LNCAP (cell line): ENCODE data around the gene PIK3R1.

Experiments
- CTCF ChIP-seq: fragments of 450-650 bp; IDR thresholded peaks from 2 replicates; pipeline ENCODE4 v1.5.1; 2017; ENCODE audit warnings: mild to moderate bottlenecking

The PIK3R1 gene

DNA sequence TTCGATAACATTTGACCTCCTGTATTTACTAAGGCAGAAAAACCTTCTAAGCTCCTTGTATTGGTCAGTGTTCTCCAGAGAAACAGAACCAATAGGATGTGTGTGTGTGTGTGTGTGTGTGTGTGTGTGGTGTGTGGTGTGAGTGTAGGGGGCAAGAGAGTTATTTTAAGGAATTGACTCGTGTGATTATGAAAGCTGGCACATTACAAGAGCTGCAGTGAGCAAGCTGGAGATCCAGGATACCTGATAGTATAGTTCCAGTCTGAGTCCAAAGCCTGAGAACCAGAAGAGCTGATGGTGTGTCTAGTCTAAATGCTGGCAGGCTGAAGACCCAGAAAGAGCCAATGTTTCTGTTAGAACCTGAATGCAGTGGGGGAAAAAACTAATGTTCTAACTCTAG is 21.2 kb upstream of the PIK3R1 start:
- no peak for TF ChIP-seq CTCF

DNA sequence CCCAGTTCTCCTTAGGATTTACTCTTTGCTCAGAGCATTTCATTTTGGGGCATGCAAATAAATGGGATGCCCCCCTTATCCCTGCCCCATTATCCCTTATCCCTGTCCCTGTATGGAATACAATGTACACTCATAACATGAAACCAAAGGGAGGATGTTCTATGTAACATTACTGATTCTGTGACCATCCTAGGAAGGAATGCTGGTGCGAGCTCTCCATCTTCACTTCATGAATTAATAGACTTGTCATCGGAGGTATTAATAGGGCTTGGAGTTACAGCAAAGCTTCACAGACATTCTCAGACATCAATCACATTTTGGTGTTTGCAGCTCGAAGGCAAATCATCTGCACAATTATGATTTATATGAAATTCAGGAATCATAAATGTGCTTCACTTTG is 20.4 kb upstream of the PIK3R1 start:
- no peak for TF ChIP-seq CTCF

DNA sequence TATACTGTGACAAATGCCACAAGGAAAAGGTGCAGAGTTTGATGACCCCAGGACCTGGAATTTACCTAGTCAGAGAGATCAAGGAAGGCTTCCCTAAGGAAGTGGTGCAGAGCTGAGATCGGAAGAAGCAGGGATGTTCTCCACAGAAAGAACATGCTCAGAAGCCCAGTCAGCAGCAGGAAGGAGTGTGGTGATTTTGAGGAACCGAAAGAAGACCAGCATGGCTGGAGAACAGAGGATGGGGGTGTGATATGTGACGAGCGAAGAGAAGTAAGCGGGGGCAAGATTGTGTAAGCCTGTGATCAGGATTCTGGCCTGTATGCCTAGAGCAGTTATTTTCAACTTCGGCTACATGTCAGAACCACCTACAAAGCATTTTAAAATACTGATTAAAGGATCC is 18.7 kb upstream of the PIK3R1 start:
- no peak for TF ChIP-seq CTCF

DNA sequence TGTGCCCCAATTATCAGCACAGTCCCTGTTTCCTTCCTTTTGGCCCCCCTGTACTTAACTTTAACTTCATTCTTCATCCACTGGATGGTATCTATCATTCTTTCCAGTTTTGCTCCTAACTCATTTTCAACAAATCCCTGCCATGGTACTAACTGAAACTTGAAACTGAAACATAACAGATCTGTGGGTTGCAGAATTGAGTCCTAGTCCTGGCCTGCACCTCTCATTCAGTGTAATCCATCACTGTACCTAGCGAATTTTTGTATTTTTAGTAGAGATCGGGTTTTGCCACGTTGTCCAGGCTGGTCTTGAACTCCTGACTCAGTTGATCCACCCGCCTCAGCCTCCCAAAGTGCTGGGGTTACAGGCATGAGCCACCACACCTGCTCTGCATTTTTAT is 15.3 kb upstream of the PIK3R1 start:
- no peak for TF ChIP-seq CTCF

DNA sequence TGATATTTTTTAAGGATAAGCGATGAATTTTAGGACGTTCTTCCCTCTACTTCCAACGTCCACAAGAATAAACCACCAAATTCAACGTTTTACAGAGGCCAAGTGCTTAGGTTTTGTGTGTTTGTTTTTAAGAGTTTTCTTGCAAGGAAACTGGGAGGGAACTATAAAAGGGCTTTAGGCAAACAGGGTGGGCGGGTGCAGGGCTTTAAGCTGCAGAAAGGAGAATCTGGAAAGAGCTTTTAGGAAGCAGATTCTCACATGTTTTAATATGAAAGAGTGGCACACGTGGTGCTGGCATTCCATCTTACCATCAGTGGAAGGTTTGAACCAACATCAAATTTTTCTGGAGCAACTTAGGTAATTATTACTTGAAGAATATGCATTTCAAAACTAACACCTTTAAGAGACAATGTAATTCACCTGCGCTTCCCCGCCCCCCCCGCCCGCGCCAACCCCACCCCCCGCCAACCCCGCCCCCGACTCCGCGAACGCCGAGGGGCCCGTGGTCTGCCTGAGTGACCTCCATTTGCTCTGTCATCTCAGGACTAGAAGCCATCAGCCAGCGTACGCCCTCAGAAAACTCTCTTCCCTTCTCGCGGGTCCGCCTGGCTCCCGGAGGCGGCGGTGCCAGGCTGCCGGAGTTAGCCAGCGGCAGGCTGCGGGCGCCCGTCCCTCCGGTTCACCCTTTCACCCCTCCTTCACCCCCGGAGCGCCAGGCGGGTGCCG is 911 bp upstream of the PIK3R1 start:
- TF ChIP-seq CTCF, result no peak

GRCh38 chr5:68215898-68216244 is 315 bp downstream of the PIK3R1 start:
- TF ChIP-seq CTCF, result no peak

DNA sequence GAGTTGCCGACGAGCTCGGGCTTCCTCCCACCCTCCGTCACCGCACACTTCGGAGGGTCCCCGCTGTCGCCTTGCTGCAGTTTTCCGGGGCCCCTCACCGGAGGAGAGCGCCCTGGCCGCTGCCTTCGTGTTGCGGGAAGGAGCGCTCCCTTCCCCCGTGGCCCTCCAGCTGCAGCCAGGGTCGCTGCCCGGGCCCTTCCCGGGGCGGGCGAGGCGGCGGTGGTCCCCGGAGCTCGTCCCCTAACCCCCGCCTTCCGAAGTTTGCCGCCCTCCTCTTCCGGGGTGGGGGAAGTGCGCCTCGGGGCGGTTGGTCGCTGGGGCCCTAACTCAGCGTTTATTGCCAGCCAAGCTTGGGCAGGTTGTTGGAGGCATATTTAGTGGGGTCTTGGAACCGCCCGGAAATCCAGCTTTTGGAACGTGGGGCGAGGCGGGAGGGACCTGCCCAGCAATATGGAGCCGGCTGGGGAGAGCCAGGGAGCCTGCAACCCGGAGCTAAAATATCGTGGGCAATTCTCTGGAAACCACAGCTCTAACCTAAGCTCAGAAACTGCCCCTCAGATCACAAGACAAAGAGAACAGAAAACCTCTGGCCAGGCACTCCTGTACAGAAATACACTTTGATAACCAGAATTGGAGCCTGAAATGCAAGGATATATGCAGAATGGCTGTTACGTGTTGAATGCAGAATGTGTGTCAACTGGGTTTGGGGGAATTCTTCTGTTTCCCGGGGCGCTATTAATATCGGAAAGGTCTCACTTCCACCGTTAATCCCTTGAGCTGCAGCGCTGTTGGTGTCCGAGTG is 890 bp downstream of the PIK3R1 start:
- TF ChIP-seq CTCF, result no peak
